ENCODE data around the gene PRELID3B.

GRCh38 chr20:58985656-58986055 is 56.9 kb downstream of the PRELID3B start:
- no peak for TF ChIP-seq POLR2AphosphoS5 (IDR thresholded peaks at IDR 0.05; ENCODE audit: low read length)
- no peak for TF ChIP-seq MEF2A (IDR thresholded peaks at IDR 0.05; ENCODE audit: insufficient read depth, low read depth, low read length)
- no peak for TF ChIP-seq RFX5 (IDR thresholded peaks at IDR 0.05; ENCODE audit: low read depth, low read length)
- no peak for TF ChIP-seq ESRRA (IDR thresholded peaks at IDR 0.05; ENCODE audit: low read length)
- no peak for TF ChIP-seq HDAC2 (IDR thresholded peaks at IDR 0.05)
- TF ChIP-seq CTCF (IDR thresholded peaks at IDR 0.05 in 2 of 3, conservative IDR thresholded peaks at IDR 0.05 in 1 of 3; ENCODE audit: control insufficient read depth in 2 of 3, extremely low read depth in 1 of 3, insufficient read depth in 1 of 3, low read depth in 3 of 3, low read length in 3 of 3): no peak
- TF ChIP-seq KDM1A (IDR thresholded peaks at IDR 0.05; ENCODE audit: borderline replicate concordance): no peak
- no peak for TF ChIP-seq SP1 (IDR thresholded peaks at IDR 0.05; ENCODE audit: low read depth, low read length)
- TF ChIP-seq SMC3 (IDR thresholded peaks at IDR 0.05; ENCODE audit: borderline replicate concordance, low read length): no peak
